ENCODE results near the gene C1S. TPM values are rescaled to one million over a fixed set of nuclear protein-coding genes. Genes with fewer than 3 reads are reported as not detected.

The C1S gene
- total and polyA plus RNA-seq, 9 of the 15 experiments (the other 6 are each of a cell fraction or from before 2014, with no cell fraction given) = 0.08 to 0.84 (median 0.27) TPM

DNA sequence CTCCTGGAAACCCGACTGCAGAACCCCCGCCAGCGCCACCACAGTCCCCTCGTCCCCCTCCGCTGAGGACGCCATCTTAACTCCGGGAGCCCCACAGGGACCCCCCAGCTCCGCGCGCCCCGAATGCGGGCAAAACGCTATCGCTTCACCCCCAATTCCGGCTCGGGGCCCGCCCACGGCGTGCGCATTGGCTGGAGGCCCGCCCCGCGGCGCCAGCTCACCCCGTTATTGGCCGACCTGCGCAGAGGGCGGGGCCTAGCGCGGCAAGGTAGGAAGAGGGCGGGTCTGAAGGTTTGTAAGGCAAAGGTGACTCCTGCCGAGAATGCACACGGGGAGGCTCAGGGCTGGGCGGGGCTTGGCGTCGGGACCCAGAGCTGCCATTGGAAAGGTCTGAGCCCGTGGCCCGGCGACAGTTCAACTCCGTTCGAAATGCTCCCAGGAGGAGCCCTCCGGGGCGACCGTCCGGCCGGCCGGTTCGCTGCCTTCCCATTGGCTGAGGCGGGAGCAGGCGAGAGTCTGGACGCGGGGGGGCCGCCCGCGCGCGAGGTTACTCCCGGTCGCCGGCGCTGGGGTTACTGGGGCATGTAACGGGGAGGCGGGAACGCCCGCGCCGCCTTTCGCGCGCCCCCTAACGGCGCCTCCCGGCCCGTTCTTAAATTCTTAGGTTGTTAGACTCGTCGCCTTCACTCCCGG, 42.0 kb upstream of the C1S start, which contains the start of gene LPCAT3 (continued):
- TF ChIP-seq, protein P1, sequence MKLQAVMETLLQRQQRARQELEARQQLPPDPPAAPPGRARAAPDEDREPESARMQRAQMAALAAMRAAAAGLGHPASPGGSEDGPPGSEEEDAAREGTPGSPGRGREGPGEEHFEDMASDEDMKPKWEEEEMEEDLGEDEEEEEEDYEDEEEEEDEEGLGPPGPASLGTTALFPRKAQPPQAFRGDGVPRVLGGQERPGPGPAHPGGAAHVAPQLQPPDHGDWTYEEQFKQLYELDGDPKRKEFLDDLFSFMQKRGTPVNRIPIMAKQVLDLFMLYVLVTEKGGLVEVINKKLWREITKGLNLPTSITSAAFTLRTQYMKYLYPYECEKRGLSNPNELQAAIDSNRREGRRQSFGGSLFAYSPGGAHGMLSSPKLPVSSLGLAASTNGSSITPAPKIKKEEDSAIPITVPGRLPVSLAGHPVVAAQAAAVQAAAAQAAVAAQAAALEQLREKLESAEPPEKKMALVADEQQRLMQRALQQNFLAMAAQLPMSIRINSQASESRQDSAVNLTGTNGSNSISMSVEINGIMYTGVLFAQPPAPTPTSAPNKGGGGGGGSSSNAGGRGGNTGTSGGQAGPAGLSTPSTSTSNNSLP (IDR thresholded peaks at IDR 0.05; ENCODE audit: borderline replicate concordance, low read depth, low read length) = no peak
- TF ChIP-seq HNRNPLL (IDR thresholded peaks at IDR 0.05; ENCODE audit: low read depth, low read length, poor library complexity, severe bottlenecking) (peak; percentile 59), KDM1A (IDR thresholded peaks at IDR 0.05) (no peak), RHOXF2B (CRISPR knock-in tag; conservative IDR thresholded peaks at IDR 0.05) (no peak), ZNF217 (CRISPR knock-in tag; IDR thresholded peaks at IDR 0.05) (no peak), ZBTB8A (IDR thresholded peaks at IDR 0.05; ENCODE audit: partially characterized antibody) (no peak), SAFB2 (IDR thresholded peaks at IDR 0.05; ENCODE audit: borderline replicate concordance, low read depth, low read length, severe bottlenecking) (no peak), JUN (IDR thresholded peaks at IDR 0.05; ENCODE audit: borderline replicate concordance, low read depth, low read length) (no peak), JUN (CRISPR knock-in tag; IDR thresholded peaks at IDR 0.05; ENCODE audit: borderline replicate concordance) (no peak), POLR2G (IDR thresholded peaks at IDR 0.05; ENCODE audit: low read depth, low read length) (peak; percentile 83), ZNF561 (CRISPR knock-in tag; conservative IDR thresholded peaks at IDR 0.05) (no peak), BRCA1 (IDR thresholded peaks at IDR 0.05) (no peak), BRCA1 (CRISPR knock-in tag; IDR thresholded peaks at IDR 0.05) (no peak), ZNF444 (CRISPR knock-in tag; IDR thresholded peaks at IDR 0.05) (no peak), PYGO2 (tag; IDR thresholded peaks at IDR 0.05) (no peak), ZNF445 (CRISPR knock-in tag; IDR thresholded peaks at IDR 0.05; ENCODE audit: low read depth) (no peak), ZFP1 (CRISPR knock-in tag; IDR thresholded peaks at IDR 0.05) (no peak)
- TF ChIP-seq, protein P2, sequence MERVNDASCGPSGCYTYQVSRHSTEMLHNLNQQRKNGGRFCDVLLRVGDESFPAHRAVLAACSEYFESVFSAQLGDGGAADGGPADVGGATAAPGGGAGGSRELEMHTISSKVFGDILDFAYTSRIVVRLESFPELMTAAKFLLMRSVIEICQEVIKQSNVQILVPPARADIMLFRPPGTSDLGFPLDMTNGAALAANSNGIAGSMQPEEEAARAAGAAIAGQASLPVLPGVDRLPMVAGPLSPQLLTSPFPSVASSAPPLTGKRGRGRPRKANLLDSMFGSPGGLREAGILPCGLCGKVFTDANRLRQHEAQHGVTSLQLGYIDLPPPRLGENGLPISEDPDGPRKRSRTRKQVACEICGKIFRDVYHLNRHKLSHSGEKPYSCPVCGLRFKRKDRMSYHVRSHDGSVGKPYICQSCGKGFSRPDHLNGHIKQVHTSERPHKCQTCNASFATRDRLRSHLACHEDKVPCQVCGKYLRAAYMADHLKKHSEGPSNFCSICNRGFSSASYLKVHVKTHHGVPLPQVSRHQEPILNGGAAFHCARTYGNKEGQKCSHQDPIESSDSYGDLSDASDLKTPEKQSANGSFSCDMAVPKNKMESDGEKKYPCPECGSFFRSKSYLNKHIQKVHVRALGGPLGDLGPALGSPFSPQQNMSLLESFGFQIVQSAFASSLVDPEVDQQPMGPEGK (CRISPR knock-in tag; IDR thresholded peaks at IDR 0.05; ENCODE audit: borderline replicate concordance) = no peak
- TF ChIP-seq, protein P3, sequence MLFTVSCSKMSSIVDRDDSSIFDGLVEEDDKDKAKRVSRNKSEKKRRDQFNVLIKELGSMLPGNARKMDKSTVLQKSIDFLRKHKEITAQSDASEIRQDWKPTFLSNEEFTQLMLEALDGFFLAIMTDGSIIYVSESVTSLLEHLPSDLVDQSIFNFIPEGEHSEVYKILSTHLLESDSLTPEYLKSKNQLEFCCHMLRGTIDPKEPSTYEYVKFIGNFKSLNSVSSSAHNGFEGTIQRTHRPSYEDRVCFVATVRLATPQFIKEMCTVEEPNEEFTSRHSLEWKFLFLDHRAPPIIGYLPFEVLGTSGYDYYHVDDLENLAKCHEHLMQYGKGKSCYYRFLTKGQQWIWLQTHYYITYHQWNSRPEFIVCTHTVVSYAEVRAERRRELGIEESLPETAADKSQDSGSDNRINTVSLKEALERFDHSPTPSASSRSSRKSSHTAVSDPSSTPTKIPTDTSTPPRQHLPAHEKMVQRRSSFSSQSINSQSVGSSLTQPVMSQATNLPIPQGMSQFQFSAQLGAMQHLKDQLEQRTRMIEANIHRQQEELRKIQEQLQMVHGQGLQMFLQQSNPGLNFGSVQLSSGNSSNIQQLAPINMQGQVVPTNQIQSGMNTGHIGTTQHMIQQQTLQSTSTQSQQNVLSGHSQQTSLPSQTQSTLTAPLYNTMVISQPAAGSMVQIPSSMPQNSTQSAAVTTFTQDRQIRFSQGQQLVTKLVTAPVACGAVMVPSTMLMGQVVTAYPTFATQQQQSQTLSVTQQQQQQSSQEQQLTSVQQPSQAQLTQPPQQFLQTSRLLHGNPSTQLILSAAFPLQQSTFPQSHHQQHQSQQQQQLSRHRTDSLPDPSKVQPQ (CRISPR knock-in tag; IDR thresholded peaks at IDR 0.05; ENCODE audit: borderline replicate concordance) = no peak
- TF ChIP-seq, protein P4, sequence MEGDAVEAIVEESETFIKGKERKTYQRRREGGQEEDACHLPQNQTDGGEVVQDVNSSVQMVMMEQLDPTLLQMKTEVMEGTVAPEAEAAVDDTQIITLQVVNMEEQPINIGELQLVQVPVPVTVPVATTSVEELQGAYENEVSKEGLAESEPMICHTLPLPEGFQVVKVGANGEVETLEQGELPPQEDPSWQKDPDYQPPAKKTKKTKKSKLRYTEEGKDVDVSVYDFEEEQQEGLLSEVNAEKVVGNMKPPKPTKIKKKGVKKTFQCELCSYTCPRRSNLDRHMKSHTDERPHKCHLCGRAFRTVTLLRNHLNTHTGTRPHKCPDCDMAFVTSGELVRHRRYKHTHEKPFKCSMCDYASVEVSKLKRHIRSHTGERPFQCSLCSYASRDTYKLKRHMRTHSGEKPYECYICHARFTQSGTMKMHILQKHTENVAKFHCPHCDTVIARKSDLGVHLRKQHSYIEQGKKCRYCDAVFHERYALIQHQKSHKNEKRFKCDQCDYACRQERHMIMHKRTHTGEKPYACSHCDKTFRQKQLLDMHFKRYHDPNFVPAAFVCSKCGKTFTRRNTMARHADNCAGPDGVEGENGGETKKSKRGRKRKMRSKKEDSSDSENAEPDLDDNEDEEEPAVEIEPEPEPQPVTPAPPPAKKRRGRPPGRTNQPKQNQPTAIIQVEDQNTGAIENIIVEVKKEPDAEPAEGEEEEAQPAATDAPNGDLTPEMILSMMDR (IDR thresholded peaks at IDR 0.05 in 2 of 3, conservative IDR thresholded peaks at IDR 0.05 in 1 of 3; ENCODE audit: insufficient read depth in 2 of 3, low read depth in 1 of 3, low read length in 3 of 3) = peak; percentile 78 to 85 (median 82)

All from K562 (cell line).